Fibroblast of peridontal ligament (primary cell): ENCODE data around the gene PDE11A.

Experiments
- DNase-seq: peaks from one replicate; pipeline ENCODE4 v3.0.0-alpha.2; 2010; ENCODE audit errors: extremely low read depth

The PDE11A gene

DNA sequence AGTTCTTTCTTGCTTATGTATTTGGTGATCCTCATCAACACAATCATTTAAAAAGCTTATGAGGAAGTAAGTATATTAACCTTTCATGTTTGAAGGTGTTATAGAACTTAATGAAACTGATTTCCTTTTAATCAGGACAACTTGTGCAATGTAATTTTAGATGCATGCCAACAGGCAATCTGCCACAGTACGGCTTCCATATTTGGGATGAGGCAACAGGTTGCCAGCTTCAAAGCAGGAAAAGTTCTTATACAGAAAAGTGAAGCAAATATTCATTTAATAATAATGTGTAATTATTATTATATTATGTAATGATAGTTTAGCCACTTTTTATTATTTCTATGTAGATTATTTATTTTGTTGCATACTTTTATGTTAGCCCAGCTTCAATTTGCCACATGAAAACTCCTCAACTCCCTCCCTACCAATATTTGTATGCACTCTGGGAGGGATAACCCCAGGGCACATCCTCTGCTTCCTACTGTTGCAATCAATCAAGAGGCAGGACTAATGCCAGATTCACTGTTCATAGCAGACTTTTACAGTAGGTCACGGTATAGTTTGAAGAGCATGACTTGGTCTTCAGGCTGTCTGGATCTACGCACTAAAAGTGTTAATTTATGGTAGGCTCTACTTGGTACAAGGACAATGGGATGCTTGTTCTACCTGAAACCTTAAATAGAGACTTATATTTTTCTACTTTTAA, 402.8 kb downstream of the PDE11A start:
- no peak for DNase-seq

DNA sequence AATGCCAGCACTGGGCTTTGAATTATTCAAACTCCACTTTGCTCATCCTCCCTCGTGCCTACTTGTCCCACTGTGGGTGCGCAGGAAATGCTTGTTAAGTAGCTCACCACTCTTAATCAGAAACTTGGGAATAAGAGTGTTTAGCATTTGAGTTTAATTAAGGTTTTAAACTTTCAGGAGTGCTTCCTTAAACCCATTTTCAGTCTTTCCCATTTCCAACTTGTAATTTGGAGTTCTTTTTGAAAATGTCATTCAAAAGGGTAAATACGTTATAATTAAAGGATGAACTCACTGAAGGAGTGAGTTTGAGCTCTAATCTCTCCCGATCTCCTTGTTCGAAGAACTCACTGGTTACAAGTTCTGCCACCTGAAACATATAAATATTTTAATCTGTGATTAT, 403.4 kb downstream of the PDE11A start:
- no peak for DNase-seq

DNA sequence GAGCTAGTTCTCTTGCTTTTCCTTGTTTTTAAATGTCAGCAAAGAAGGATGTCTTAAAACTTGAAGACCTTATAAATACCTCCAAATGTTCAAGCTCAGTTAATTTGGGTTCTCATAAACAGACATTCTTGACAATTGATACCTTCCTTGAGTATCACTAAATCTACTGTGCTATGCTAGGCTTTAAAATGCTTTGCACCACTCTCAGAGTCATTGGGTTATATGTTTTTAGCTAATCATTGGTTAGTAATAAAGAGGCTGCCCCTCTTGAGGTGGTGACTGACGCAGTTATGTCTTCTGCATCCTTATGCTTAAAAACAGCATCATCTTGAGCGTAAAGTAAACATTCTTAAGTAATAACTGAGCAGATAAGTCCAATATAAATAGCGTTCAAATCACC, 404.0 kb downstream of the PDE11A start:
- no peak for DNase-seq

DNA sequence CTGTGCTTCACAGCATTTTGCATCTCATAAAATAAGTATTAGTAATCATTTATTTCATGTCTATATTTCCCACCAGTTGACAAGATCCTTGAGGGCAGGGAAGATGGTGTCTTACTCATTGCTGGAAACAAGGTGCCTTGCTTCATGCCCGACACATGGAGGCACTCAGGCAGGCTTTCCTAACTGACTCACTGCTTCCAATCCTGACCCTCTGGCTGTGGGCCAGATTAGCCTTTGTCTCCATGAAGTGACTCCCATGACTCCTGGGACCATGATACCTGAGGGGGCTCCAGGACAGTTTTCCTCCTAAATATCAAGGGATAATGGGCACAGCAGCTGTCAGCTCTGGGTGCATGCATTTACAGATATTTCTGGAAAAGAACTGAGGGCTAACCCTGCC, 405.0 kb downstream of the PDE11A start:
- DNase-seq = no peak

DNA sequence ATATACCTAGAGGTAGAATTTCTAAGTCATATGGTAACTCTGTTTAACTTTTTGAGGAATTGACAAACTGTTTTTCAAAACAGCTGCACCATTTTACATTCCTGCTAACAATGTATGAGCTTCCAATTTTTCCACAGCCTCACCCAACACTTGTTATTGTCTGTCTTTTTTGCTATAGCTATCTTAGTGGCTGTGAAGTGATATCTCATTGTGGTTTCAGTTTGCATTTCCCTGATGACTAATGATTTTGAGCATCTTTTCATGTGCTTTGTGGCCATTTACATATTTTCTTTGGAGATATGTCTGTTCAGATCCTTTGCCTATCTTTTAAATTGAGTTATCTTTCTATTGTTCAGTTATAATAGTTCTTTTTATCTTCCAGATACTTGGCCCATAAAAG, 406.2 kb downstream of the PDE11A start:
- DNase-seq = no peak

DNA sequence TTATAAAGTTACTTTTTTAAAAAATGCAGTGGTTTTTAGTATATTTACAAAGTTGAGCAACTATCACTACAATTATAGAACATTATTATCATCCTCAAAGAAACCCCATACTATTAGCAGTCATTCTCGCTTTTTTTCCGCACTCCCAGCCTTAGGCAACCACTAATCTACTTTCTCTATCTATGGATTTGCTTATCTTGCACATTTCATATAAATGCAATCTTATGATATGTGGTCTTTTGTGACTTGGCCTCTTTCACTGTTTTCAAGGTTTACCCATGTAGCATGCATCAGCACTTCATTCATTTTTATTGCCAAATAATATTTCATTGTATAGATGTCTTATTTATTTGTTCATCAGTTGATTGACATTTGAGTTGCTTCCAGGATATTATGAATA, 406.6 kb downstream of the PDE11A start:
- DNase-seq = no peak

DNA sequence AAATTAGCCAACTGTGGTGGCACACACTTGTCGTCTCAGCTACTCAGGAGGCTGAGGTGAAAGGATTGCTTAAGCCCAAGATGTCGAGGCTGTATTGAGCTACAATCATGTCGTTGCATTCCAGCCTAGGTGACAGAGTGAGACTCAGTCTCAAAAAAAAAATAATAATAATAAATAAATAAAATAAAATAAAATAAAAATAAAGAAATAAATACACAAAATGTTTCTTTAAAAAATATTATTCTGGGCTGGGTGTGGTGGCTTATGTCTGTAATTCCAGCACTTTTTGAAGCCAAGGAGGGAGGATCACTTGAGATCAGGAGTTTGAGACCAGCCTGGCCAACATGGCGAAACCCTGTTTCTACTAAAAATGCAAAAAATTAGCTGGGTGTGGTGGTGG, 407.2 kb downstream of the PDE11A start:
- DNase-seq = no peak

DNA sequence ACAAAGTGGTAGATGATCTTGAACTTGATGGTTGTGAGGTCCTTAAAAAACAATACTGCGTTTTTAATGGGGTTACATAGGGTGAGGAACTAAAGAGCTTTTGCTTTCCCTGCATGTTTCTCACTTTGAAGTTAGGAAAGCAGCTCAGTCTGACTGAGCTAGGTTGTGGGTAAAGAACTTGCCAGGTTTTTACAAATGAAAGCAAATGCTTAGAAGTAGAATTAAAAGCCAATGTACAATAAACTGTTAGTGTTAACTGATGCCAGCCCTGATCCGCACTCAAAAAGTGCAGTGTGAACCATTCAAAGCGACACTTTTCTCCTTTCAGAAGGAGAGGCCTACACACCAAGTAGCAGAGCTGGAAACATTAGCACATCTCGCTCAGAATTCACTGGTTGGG, 409.7 kb downstream of the PDE11A start:
- no peak for DNase-seq

DNA sequence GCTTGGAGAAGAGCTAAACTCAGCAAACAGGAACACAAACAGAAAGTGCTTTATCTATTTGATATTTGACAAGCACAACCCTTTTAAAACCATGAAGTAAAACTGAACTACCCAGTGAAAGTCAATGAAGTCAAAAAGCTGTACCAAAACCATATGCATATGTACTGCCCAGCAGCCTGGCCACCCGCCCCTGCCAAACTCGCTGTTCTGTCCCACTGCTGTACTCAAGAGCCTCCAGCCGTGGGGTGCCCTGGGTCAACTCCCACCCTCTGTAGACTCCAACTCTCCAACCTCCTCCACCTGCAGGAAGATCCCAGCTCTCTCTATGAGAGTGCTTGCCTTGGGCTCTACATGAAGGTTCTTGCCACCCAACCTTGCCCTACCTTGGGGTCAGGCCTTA, 411.8 kb downstream of the PDE11A start:
- no peak for DNase-seq

DNA sequence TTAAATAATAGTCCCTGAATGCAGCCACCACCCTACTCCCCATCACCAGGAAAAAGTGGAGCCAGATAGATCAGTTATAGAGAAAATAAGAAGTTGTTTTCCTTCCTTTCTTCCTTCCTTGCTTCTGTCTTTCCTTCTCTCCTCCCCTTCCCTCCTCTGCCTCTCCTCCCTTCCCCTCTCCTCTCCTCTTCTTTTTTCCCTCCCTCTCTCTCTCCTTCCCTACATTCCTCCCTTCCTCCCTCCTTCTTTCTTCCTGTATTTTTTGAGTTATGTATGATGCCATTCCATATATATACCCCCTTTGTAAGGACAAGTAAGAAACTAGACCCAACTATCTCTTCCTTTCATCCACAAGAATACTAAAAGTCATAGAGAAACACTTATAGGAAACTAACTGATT, 414.3 kb downstream of the PDE11A start:
- no peak for DNase-seq

DNA sequence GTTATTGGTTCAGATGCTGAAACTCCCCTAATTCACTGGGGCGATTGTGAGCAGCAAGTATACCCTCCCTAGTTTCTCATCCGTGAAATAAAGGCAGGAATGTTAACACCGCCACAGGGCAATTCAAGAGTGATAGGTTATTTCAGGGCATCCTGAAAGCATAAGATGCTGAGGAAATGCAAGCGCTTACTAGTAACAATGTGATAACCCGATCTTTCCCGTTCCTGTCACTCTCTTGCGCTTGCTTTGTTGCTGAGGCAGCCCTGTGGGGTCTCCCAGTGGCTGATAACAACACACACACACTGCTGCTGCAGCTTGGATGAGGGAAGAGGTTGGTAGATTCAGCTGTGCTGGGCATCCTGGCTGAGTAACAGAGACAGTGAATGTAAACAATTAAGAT, 420.7 kb downstream of the PDE11A start:
- no peak for DNase-seq

DNA sequence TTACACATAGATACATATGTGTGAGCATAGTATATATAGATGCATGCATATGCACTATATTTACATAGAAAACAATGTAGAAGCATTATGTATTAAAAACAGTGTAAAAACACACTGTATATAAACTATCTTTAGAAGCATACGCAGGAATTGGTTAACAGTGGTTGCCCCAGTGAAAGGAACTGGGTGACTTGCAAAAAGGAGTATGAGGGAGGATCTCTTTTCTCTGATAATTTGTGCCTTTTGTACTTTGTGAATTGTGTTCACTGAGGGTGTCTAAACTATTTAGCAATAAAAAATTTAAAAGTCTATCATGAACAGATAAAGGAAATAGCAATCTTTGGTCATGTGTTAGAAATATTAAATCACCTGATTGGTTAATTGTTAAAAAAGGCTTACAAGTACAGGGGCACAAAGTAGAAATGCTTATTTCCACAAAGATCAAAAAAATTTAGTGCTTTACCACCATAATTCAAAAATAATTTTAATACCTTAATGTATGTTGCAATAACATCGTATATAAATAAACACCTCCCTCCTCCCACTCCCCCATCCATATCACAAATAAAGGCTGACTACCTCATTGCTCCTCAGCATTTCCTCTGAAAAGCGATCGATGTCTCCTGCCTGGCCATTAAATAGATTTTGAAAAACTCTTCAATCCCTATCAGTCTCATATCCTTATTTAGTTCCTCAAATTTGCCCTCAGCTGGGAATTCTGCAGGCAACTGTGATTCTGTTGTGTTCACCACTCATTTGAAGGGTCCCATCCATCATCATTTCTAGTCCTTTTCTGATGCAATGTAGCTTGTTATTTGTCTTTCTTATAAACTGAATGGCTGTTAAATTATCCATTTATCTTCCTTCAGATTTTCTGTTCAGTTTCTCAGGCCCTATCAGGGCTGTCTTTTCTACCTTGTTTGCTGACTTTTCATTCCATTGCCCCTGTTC, 422.7 kb downstream of the PDE11A start:
- no peak for DNase-seq

DNA sequence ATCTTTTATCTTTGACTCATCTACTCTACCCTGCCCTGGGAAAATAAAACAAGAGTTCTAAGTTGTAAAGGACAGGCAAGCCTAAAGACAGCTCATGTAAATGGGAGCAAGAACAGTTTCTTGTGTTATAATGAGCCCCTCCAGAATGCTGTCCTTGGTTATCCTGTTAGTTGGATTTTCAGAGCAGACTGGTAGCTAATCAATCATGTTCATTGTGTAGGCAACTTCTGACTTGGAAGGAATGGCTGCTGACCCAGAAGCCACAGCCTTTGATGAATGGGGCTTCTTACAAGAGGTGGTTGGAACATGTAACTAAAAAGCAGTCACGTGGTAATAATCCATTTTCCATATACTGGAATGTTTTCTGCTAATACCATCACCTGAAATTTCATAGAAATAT, 425.8 kb downstream of the PDE11A start:
- no peak for DNase-seq

DNA sequence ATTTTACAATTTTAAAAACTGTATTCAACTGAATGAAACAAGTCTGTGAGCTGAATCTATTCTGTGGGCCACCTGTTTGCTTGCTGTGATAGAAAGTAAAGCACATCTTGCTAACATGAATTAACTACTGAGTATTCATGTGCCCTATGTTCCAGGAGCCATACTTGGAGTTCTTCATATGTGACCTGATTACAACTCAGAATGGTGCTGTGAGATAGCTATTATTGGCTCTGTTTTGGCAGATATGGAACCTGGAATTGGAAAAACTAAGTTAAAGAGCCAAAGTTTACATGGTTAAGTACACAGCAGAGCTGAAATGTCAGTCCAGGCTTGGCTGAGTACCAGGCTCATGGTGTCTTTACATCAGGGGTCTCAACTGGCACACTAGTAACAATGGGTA, 426.3 kb downstream of the PDE11A start:
- DNase-seq = no peak

DNA sequence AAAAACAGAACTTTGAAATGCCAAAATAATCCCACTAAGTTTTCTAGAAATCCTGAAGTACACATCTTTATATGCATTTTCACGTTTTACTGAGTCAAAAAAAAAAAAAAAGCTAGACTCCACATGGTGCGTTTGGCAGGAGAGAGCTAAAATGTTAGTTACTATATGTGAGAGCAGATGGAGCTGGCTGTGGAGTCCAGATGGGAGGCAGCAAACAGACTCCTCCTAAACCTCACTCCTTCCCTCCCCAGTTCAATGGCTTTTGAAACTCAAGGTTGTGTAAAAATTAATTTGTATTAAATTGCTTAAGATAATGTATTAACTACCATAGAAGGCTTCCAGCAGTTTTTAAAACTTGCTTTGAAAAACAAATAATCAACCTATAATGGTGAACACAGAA, 431.2 kb downstream of the PDE11A start:
- no peak for DNase-seq

DNA sequence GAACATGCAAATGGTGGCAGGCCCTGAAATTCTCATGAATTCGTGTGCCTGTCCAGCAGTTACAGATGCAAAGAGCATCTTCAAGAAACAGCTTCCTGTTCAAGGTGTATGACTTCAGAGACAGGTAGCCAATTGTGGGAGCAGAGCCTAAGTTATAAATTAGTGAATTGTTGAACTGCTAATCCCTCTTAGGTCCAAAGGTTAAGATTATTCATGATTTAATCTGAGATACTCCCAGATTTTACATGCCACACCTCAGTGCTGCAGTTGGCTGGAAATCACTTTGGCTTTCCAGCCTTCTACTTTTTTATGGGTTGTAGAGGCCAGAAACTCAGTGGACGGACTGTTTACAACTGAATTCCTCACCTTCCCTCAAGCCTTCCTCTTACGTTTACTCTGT, 432.2 kb downstream of the PDE11A start:
- no peak for DNase-seq

DNA sequence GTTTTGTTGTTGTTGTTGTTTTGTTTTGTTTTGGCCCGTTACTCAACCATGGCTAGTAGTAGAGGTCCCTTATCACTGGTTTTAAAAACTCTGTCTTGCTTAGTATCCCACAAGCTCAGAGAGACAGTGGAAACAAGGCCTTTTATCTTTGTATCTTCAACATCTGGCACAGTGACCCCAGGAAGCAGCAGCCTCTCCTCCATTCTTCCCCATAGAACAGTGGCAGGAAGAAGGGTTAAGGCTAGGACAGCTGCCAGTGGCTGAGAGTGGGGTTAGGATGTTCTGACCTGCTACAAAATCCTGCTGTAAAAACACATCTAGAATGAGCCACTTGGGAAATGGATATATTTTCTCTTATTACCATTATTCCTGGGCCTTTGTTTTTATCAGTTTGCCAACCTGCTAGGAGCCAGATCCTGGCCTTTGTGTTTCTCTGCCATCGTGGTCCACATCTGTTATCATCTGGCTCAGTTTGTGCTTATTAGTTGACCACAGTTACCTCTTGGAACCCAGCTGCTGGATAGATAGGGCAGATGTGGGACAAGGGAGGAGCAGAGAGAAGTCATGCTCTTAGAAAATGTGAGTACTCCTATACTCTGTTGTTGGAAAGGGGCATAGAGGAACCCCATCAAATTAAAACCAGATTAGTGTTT, 433.2 kb downstream of the PDE11A start:
- no peak for DNase-seq

DNA sequence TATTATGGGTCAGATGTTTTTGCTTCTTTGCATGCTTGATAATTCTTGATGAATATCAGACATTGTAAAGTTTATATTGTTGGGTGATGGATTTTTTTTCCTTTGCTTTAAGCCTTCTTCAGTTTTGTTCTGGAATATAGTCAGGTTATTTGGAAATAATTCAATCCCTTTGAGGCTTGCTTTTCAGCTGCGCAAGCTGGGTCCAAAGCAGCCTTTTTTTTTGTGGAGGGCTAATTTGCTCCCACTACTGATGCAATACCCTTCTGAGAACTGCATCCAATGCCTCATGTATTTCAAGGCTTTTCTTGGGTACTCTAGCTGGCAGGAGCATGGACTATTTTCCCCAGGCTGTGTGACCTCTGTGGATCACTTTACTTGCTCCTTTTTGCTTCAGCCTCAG, 434.1 kb downstream of the PDE11A start:
- DNase-seq = no peak

DNA sequence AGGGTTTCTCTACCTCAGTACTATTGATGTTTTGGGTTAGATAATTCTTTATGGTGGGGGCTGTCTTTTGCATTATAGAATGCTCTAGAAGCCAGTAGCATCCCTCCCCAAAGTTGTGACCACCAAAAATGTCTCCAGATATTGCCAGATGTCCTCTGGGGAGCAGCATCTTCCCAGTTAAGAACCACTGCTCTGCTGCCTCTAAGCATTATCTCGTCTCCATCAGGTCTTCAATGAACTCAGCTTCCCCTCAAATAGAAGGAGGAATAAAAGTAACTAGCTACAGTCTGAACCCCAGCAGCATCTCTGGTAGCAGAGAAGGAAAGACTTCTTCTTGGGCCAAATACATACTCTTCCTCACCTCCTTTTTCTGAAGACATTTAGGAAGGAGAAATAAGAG, 435.9 kb downstream of the PDE11A start:
- no peak for DNase-seq

DNA sequence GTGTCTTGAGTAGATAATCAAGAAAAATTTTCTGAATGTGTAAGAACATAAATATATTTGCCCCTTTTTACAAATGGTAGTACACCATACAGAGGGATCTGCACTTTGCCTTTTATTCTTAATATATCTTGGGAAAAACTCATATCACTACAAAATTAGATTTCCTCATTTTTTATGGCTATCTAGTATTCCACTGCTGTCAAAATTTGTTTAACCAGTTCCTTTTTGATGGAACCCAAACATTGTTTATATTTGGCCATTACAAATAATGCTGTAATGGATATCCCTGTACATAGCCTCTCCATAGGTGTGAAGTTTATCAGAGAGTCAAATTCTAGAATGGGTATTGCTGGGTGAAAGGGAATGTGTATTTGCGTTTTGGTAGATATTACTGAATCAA, 436.9 kb downstream of the PDE11A start:
- no peak for DNase-seq

DNA sequence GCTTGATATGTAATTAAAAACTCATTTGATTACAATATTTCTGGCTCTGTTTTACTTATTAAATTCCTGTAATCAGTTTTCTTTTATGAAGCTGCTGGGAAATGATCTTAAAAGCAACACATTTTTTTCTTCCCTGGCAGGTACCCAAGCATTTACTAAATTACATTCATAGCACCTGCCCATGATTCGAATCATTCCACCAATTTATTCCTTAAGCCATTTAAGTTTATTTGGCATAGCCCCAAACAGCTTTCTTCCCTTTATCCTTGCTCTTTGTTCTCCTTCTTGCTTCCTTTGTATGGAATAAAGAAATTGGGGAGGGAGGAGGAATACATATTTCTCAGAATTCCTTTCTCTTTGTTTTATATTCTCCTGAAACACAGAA, 438.7 kb downstream of the PDE11A start:
- no peak for DNase-seq

DNA sequence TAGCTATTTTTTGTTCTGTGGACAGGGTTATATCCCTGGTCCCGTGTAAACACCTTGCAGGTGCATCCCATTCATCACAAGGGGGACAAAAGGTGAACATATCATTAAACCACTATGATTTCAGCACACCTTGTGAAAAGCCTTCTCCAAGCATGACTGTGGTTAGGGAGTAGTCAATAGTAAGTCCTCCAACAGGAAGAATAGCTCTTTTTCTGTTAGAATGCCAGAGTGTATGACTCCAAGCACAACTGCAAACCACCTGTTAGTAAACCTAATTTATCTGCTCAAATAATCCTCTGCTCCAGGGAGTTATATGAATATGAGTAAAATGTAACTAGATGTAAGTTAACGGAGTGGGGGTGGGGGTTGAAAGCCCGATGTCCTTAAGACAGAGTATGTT, 439.5 kb downstream of the PDE11A start:
- no peak for DNase-seq

DNA sequence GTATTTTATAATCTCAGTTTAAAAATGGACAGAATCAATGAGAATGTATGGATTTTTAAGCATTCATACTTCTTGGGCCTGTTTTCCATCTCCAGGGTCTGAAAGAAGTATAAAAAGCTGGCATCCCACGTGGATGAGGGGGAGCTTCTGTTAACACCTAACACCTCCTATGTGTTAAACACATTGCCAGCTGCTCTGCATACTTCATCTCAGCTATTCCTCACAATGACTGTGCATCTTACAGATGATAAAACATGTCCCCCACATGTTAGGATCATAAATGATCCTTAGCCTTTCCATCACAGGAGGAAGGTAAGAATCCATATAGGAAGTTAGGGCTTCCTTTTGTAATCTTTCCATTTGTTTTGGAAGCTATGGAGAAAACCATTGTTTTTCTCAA, 440.9 kb downstream of the PDE11A start:
- no peak for DNase-seq
